ENCODE results near the gene TOMM5.

Gene TOMM5

DNA sequence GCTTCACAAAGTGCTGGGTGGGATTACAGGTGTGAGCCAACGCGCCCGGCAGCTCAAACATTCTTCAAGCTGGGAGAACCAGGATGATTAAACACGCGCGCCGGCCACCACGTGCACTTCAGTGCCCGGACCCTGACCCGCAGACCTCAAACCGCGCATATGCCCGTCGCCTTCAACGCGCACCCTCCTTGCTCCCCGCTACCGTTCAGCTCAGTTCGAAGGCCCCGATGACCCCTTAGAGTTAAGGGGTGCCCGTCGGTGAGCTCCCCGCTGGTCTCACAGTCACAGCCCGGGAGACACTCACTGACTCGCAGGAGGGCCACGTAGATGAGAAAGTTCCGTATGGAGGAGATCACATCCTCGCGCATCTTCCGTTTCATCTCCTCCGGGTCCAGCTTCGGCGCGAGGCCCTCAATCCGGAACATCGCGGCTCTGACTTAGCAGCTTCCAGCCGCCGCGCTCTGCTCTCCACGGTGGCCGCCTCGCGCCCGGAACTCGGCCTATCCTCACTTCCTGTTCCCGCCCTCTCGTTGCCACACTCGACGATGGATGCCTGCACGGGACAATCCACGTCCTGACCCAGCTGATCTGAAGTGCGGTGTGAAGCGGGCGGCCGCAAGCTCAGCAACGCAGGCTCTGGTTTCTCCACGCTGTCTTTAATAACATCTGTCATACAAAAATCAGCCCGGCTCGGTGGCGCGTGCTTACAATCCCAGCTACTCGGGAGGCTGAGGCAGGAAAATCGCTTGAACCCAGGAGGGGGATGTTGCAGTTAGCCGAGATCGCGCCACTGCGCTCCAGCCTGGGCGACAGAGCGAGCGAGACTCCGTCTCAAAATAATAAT, at the start of gene TOMM5:
Gene TOMM5, minus strand, starts transcription at position 490 of the 844 bp plus-strand sequence. Its CDS starts 65 bp downstream, at position 425.
- peak; percentile 80 for DNase-seq

DNA sequence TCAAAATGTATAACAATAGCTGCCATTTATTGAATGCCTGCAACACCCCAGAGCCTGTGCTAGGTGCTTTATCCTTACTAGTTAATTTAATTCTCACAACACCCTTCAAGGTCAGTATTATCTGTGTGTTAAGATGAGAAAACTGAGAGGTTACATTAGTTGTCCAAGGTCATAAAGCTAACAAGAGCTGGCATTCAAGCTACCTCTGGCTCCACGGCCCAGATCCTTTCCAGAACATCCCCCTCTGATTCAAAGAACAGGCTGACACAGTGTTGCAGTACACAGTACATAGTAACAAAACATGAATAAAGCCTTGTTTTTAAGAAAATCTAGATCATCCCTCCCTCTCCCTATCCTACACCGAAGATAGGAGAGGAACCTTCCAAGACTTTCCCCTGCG, 48.9 kb upstream of the TOMM5 start:
- DNase-seq: no peak

DNA sequence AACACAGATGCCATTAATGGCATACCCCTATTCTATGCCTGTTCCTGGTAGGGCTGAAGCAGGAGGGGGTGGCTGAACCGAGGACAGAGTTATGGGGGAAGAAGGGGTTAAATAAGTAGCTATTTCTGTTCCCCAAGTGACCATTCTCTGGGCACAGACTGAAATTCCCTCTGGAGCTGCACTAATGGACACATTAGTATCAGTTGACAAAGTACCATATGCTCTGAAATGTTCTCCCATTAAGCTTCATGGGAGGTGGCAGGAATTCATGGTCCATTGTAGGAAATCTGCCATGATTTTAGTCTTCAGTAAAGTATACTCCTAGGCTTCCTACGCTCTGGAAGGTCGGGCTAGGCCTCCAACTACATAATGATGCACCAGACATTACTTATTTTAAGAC, 47.8 kb upstream of the TOMM5 start:
- no peak for DNase-seq

DNA sequence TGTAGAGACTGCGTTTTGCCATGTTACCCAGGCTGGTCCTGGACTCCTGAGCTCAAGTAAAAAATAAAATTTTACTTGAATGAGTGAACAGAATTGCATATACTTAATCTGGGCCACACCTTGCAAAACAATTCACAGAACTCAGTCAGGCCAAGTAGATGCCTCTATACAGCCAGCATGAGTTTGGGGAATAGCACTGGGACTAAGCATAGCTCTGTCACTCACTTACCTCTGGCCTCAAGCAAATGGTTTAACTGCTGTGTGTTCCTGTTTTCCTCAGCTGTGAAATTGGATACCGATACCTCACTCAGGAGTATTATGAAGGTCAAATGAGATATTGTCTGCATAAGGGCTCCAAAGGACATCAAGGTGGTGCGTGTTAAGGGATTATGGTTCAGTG, 47.4 kb upstream of the TOMM5 start:
- DNase-seq: no peak

DNA sequence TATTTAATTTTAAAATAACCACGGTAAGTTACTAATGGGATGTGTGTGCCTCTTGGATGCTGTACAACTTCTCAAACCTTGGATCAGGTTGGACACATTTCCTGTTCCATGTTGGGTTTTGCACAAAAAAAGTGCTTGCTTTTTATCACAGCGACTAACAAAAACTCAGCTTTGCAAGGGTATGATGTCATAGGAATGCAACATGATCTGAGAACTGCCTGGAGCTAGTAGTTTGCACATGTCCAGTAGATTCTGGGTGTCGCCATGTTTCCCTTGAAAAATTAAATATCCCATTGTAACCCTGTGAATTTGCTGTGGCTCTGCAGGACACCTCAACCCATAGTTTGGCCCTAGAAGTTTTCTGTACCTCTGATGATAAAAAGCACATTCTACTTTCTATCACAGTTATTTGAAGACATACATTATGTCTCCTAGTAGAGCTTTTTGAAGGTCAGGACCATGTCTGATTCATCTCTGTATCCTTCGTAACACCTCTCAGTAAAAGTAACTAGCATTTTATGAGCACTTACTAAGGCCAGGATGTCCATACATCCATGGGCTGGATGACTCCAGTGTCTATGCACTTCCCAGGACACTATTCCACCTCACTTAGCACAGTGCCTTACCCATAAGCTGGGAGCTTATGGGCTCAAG, 46.8 kb upstream of the TOMM5 start:
- DNase-seq: no peak

DNA sequence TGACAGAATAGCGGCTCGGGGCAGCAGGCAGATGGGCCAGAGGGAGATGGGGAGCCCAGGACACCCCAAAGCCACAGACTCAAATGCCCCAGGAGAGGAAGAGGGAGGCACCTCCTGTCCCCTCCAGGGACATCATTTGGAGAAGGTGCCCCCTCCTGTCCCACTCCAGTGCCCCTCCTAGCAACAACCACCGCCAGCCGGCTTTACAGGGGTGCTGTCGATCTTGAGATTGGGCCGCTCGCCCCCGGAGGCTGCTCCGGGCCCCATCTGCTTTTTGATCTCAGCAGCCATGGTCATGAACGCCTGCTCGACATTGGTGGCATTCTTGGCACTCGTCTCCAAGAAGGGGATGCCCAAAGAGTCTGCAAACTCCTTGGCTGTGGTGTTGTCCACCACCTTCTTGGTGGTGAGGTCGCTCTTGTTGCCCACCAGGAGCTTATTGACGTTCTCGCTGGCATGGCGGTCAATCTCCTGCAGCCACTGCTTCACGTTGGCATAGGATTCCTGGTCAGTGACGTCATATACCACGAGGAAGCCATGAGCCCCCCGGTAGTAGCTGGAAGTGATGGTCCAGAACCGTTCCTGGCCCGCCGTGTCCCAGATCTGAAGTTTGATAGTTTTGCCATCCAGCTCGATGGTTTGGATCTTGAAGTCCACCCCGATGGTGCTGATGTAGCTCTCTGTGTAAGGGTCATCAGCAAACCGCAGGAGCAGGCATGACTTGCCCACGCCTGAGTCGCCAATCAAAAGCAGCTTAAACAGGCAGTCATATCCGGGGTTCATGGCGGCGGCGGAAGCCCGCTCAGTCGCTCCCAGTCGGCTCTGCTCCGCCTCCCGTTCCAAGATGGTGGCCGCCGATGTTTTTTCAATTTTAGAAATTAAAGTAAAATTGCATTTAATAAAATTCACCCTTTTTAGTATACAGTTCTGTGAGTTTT, 44.4 kb upstream of the TOMM5 start:
- no peak for DNase-seq

DNA sequence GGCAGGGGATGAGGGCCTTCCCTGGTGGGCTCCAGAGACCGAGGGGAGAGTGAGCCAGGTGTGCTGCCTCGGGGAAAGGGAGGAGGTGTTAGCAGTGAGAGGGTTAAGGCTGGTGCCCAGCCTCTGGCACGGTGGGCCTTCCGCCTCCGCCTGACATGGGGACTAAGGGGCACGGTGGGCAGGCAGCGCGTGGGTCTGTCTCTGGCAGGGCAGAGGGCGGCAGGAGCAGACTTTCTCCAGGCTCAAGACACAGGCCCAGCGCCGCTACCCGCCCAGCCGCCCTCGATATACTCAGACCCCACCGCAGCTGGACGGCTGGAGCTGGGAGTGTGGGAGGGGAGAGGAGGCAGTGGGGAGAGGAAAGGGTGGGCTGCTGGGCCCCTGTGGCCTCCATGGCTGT, 43.4 kb upstream of the TOMM5 start:
- no peak for DNase-seq

DNA sequence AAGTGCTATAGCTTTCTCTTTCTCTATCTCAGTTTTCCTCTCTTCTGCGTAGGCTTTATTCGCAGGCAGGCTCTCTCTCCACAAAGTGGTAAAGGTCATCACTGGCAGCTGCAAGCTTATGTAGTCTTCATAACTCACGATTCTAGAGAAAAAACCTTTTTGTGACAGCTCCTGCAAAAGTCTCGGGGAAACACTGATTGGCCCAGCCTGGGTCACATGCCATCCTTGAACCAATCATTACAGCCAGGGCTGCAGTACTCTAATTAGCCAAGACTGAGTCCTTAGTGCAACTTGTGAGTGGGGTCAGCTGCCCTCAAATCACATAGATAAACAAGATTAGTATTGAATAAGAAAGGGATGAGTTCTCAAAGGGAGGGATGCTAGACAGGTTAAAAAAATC, 40.1 kb upstream of the TOMM5 start:
- DNase-seq: no peak

DNA sequence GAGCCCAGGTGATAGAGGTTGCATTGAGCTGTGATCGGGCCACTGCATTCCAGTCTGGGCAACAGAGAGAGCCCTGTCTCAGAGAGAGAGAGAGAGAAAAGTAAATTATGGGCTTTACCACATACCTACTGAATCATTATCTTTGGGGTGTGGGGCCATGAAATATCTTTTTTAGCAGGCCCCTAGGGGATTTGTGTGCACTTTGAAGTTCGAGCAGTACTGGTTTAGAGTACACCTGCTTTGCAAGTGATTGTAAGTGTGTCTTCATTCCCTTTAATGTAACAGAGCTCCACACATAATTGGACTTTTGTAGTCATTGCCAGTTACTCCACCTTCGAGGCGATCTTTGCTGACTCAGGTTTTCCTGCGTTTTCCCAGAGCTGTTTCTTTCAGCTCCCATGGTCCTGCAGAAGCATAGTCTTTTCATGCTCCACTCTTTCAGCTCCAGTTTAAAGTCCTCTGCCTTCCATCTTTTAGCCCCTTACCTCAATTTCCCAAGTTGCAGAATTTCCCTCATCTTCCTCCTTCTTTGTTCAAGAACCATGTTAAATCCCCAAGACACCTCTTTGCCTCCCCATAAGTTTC, 34.4 kb upstream of the TOMM5 start:
- peak; percentile 6 for DNase-seq

DNA sequence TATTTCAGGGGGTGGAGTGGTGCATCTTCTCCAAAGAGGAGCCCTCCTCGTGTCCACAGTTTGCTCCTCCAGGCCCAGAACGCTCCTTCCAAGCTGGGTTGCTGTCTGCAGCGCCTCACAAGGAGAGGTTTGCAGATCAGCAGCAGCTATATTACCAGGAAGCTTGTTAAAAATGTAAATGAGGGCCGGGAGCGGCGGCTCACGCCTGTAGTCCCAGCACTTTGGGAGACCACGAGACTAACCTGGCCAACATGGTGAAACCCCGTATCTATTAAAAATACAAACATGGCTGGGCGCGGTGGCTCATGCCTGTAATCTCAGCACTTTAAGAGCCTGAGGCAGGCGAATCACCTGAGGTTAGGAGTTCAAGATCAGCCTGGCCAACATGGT, 33.4 kb upstream of the TOMM5 start:
- DNase-seq: no peak

DNA sequence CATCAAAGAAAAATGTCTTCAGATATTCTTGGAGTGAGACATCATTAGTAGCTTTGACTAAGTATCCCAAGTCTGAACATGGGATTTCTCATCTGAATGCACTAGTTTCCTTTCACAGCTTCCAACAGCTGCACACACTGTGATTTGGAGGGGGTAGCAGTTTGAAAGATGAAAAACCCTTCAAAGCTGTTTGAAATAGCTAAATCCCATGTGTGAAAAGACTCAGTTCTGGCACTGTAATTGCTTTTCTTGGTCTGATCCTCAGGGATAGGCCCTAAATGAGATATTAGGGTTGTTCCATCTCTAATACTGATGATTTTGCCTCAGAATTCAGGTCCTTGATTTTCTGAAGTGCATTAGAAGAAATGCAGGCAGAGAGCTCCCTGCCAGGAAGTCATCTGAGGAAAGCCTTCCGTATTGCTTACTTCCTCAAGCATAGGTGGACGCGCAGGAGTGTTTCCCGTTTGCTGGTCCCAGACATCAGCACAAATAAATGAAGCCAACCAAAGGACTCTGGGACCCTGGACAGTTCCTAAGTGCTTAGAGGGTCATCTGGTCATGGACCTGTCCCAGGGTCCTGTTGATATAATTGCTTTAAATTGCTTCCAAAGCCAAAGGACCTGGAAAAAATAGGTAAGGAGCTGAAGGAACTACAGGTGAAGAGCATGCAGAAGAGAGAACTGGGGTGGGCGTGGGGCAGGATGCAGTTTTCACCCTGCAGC, 32.8 kb upstream of the TOMM5 start:
- DNase-seq: no peak

DNA sequence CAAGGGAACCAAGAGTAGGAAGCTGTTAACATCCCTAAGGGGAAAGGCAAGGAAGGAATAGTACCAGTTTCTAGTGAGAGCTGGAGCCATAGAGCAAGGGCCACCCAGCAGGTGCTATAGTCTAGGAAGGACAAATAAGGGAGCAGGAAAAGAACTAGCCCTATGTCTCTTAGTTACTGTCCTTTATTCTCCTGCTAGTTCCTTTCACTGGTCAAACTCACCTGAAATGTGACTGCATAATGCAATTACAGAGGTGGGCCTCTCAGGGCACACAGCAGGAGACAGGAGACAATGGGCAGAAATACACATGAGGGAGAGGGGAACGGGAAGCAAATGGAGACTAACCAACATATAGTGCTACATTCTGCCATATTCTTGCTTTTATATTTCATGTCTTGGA, 31.7 kb upstream of the TOMM5 start:
- DNase-seq: no peak

DNA sequence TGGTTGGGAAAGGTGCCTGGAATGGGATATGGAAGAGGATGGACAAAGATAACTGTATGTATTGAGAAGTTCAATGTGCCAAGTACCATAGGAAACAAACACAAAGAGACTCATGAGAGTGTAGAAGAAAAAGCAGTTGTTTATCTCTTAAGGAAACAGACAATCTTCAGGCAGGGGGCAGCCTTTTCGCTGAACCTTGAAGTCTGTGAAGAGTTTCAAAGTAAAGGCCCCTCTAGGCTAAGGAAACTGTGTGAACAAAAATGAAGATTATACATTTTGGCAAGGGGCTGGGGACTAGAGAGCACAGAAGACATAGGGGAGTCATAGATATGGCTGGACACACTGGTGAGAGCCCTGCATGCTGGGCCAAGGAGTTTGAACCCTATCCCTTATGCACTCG, 30.9 kb upstream of the TOMM5 start:
- DNase-seq: no peak

DNA sequence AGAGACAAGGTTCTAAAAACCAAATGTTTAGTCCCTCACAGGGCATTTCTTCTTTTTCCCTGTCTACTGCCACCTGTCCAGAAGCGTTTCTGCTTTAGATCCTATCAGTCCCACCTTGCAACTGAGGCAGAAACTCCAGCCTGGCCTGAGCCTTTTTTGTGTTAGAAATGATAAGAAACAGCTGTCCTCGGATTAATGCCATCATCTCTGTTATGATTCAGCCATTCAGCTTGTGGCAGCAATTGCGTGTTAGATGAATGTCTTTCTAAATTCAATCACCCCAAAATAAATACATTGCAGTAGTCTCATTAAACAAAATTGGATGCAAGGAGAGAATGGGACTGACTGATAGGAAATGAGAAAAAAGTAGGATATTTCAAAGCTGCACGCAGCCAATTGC, 30.1 kb upstream of the TOMM5 start:
- DNase-seq: no peak

DNA sequence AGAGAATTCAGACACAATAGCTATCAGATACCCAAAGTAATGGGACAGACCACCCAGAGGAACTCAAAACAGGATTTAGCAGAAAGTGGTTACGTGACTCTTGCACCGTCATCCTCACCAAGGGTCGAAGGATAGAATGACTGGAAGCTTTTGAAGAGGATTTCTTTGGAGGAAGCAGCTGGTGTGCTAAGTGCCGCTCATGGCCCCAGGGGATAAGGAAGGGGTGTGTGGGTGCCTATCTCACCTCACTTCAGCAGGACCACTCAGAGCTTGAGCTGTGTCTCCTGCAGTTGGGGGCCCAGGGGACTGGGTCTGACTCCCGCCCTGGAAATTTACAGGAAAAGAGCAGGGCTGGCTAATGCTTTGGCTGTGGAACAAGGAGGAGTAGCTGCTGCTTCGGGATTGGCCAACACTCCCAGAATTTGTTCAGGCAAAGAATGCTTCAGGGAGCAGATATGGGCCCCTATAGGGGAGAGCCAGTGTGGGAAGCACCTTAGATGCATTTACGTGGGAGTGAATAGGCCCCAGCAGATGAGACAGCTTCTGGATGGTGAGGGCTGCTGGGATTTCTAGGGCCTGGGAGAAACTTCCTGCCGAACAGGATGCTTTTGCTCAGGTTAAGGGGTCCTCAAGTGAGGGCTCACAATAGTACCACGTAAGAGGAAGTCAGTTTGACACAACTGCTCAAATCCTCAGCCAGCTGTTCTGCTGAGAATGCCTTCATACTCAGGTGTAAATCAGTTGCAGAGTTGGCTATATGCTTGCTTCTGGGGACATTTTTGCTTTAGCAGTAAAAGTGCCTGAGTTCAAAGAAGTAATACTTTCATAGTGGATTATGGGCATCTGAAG, 29.1 kb upstream of the TOMM5 start:
- no peak for DNase-seq

DNA sequence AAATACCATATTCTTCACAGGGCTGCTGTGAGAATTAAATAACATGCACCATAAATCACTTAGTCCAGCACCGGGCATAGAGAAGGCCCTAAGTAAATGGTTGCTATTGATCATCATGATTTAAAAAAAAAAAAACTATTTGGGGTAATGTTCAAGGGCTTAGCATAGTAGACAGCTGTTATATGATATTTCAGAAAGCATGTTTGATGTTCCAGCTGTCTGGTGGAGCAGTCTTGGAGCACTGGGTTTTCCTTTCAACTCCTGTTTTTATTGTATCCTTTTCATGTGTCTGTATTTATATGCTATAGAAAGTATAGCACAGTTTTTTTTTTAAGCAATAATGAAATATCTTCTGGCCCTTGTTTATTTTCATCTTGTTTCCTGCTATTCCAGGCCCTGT, 28.0 kb upstream of the TOMM5 start:
- DNase-seq: no peak

DNA sequence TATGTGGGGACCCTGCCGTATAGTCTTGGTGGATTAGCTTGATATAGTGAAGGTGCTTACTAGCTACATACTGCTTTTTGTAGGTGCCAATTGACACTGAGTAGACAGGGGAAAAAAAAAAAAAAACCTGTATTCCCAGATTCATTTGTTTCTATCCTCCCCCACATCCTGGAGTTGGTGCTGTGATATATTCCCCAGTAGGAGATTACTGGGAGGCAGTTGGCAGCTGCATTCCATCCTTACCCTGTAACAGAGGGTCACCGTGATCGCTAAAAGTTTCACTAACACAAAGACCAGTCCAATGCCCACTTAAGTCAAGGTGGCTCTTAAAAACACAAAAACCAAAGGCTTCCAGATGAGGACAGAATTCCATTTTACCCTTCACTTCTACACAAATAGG, 27.4 kb upstream of the TOMM5 start:
- no peak for DNase-seq

DNA sequence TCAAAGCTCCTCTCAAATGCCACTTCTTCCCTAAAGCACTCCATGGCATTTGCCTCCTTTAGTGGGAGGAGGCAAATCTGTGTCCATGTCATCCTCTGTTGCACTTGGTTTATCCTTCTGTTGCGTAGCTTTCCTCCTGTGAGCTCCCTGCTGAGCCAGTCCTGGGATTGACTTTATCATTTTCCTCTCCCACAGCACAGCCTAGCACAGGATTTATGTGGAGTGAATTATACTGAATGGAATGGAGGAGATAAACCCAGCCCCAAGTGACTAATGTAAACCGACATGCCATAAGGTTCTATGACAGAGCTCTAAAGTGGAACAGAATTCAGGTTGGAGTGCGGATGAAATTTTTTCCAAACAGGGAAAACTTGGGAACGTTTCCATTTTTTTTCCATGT, 26.4 kb upstream of the TOMM5 start:
- no peak for DNase-seq

DNA sequence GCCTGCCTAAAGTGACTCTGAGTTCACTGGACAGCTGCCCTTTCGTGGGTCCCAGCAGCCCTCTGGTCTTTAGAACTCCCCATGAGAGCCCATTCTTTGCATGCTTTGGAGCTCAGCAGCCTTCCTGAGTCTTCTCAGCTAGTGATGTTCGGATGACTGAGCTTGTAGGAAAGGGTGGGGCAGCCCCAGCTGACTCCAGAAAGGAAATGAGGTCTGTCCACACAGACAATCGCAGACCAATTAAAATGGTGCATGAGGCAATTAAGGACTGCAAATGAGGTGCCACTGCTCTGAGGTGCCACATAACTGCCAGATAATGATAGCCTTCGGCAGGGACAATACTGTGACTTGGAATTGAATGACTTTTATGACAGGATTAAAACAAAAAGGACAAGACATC, 25.4 kb upstream of the TOMM5 start:
- DNase-seq: no peak

DNA sequence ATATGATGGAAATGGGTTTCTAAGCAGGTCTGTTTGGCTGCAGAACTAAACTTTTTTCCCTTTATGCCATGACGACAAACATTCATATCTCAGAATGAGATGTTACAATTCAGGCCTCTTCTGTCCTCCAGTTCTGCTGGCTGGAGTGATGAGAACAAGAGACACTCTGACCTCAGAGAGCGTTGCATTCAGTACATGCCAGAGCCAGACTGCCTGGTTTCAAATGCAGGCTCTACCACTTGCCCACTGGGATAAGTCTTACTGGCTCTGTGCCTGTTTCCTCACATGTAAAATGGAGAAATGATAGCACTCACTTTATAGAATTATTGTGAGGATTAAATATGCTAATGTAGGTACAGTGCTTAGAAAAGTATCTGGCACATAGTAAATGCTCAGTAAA, 24.8 kb upstream of the TOMM5 start:
- DNase-seq: no peak

DNA sequence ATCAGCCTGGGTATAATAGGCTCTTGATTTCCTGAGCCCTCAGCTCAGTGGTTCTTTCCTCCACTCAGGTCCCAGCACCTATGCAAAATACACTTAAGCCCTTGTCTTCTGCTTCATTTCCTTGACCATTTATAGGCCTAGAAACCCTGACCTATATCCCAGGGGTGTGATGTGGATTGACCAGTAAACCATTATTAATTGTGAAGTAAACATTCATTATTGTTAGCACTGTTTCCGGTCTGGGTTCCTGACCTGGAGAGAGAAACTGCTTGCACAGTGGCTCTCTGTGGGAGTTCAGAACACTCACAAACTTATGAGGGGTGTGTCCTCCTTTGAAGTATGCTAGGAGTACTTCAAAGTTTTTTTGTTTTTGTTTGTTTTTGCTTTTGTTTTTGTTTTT, 19.6 kb upstream of the TOMM5 start:
- DNase-seq: no peak

DNA sequence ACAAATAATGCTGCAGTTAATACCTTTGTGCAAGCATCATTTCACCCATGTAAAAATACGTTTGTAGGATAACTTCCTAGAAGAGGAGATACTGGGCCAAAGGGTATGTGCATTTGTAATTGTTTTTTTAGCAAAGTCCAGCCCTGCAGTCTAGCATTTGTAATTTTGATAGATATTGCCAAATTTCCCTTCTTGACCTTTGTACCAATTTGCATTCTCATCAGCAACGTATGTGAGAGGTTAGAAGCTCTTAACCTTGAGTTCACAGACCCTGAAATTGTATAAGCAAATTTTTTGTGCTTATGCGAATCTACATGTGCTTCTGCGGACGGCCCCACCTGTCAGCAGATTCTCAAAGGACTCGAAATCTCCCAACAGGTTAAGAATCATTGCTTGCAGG, 18.6 kb upstream of the TOMM5 start:
- DNase-seq: no peak
